SK-N-SH treated with all-trans-retinoic acid at 6 μM for 48 hours (cell line): ENCODE data around the gene LDHAL6A.

Experiments used
- CREB5 ChIP-seq: fragments of 250-450 bp; sonication (Bioruptor Pico); IDR thresholded peaks from 2 replicates; pipeline ENCODE4 v1.5.1; 2020; ENCODE audit warnings: low read depth, mild to moderate bottlenecking, moderate library complexity
- GLIS3 ChIP-seq: fragments of 250-450 bp; sonication (Bioruptor Pico); IDR thresholded peaks from 2 replicates; pipeline ENCODE4 v1.5.0; 2020; ENCODE audit warnings: mild to moderate bottlenecking, moderate library complexity
- POU6F1 ChIP-seq: fragments of 250-450 bp; sonication (Bioruptor Pico); IDR thresholded peaks from 2 replicates; pipeline ENCODE4 v1.8.0; 2021; ENCODE audit warnings: low read depth, mild to moderate bottlenecking, moderate library complexity, borderline replicate concordance
- TSHZ2 ChIP-seq: fragments of 250-450 bp; sonication (Bioruptor Pico); IDR thresholded peaks from 2 replicates; pipeline ENCODE4 v1.5.0; 2020; ENCODE audit warnings: mild to moderate bottlenecking, moderate library complexity
- ZC3H10 ChIP-seq: fragments of 250-450 bp; sonication (Bioruptor Pico); IDR thresholded peaks from 2 replicates; pipeline ENCODE4 v1.5.1; 2021; ENCODE audit warnings: mild to moderate bottlenecking, moderate library complexity
- ZFP3 ChIP-seq: fragments of 250-450 bp; sonication (Bioruptor Pico); IDR thresholded peaks from 2 replicates; pipeline ENCODE4 v1.5.0; 2020; ENCODE audit warnings: mild to moderate bottlenecking, moderate library complexity
- ZNF565 ChIP-seq: fragments of 450-650 bp; formaldehyde crosslinking; conservative IDR thresholded peaks from 2 replicates; pipeline ENCODE4 v1.5.0; 2020; ENCODE audit warnings: low read depth, mild to moderate bottlenecking, moderate library complexity
- ZNF70 ChIP-seq: fragments of 450-650 bp; formaldehyde crosslinking; IDR thresholded peaks from 2 replicates; pipeline ENCODE4 v1.5.0; 2020; ENCODE audit warnings: mild to moderate bottlenecking, moderate library complexity

- TF ChIP-seq POU6F1 (CRISPR knock-in tag) (no peak), GLIS3 (CRISPR knock-in tag) (no peak), ZFP3 (CRISPR knock-in tag) (no peak), ZC3H10 (CRISPR knock-in tag) (no peak), CREB5 (CRISPR knock-in tag) (no peak), ZNF70 (no peak), TSHZ2 (CRISPR knock-in tag) (no peak), ZNF565 (CRISPR knock-in tag) (no peak)
Measured at GRCh38 chr11:18491924-18492323, 36.3 kb downstream of the LDHAL6A start.
